Endodermal cell (in vitro differentiated cells): ENCODE results near the gene SMARCC1. TPM values are rescaled to one million over a fixed set of nuclear protein-coding genes. Genes with fewer than 3 reads are reported as not detected.

Experiments used
- DNase-seq: peaks from one replicate; pipeline ENCODE4 v3.0.0-alpha.2; 2017
- H3K27ac ChIP-seq: 2 replicates; pipeline ENCODE4 v1.5.1; 2013; ENCODE audit warnings: mild to moderate bottlenecking, low read depth, low read length, moderate library complexity
- H3K27me3 ChIP-seq: 2 replicates; pipeline ENCODE4 v1.6.1; 2013; ENCODE audit warnings: mild to moderate bottlenecking, low read length, moderate library complexity; ENCODE audit not compliant: insufficient read depth, control insufficient read depth, poor library complexity, severe bottlenecking
- H3K36me3 ChIP-seq: 2 replicates; pipeline ENCODE4 v1.7.0; 2013; ENCODE audit warnings: mild to moderate bottlenecking, low read length, moderate library complexity; ENCODE audit not compliant: control insufficient read depth, insufficient read depth
- H3K4me1 ChIP-seq: one replicate; pipeline ENCODE4 v1.7.0; 2013; ENCODE audit warnings: low read length; ENCODE audit not compliant: control insufficient read depth, insufficient read depth
- H3K4me3 ChIP-seq: 2 replicates; pipeline ENCODE4 v1.5.1; 2013; ENCODE audit warnings: mild to moderate bottlenecking, low read length, moderate library complexity
- H3K9ac ChIP-seq: 2 replicates; pipeline ENCODE4 v1.6.1; 2013; ENCODE audit warnings: mild to moderate bottlenecking, low read length, moderate library complexity; ENCODE audit not compliant: poor library complexity, severe bottlenecking; ENCODE audit errors: extremely low read depth
- H3K9me3 ChIP-seq: 2 replicates; pipeline ENCODE4 v1.6.1; 2013; ENCODE audit warnings: mild to moderate bottlenecking, low read length, moderate library complexity; ENCODE audit not compliant: control insufficient read depth
- H3K27ac Mint-ChIP-seq: 2 replicates; pipeline ENCODE4 v1.8.0; 2020; ENCODE audit warnings: mixed read lengths
- H3K27me3 Mint-ChIP-seq: 2 replicates; pipeline ENCODE4 v1.8.0; 2021; ENCODE audit warnings: mild to moderate bottlenecking, mixed read lengths; ENCODE audit not compliant: insufficient read depth
- H3K36me3 Mint-ChIP-seq: 2 replicates; pipeline ENCODE4 v1.8.0; 2020; ENCODE audit warnings: low read depth, mixed read lengths
- H3K4me1 Mint-ChIP-seq: 2 replicates; pipeline ENCODE4 v1.8.0; 2020; ENCODE audit warnings: mixed read lengths
- H3K4me3 Mint-ChIP-seq: 2 replicates; pipeline ENCODE4 v1.8.0; 2020; ENCODE audit warnings: mild to moderate bottlenecking, moderate library complexity, mixed read lengths
- H3K9me3 Mint-ChIP-seq: 2 replicates; pipeline ENCODE4 v1.8.0; 2020; ENCODE audit warnings: mild to moderate bottlenecking, mixed read lengths
- CTCF ChIP-seq: fragments of 200-600 bp; sonication (generic); conservative IDR thresholded peaks from 2 replicates; pipeline ENCODE4 v1.5.0; 2021; ENCODE audit warnings: antibody characterized with exemption, mild to moderate bottlenecking
- WGBS, 2 experiments: methylation state at CpG; one replicate each; pipeline versions ENCODE4 v1.1.5 to v1.1.7; 2013; ENCODE audit warnings: missing lambda C conversion rate in 2 of 2, mixed read lengths in 1 of 2; ENCODE audit not compliant: insufficient coverage in 1 of 2, insufficient read length in 1 of 2; 5-methylcytosine and 5-hydroxymethylcytosine counted together
- total RNA-seq, 2 donors: library from RNA; stranded (reverse); fragmentation: NEBNext Ultra II Directional in 1 of 2; extraction: Animal tissue kit (Norgen Biotek cat#: 25700) in 1 of 2; gene quantifications; 2 replicates in 1 of 2; 3 replicates in 1 of 2; pipeline ENCODE4 v1.2.1, GENCODE V29; 2021

The SMARCC1 gene
- total RNA-seq, 2 donors from 2014 or later: 200 to 231 TPM

GRCh38 chr3:47553407-47553806 is 228.3 kb downstream of the SMARCC1 start:
- Mint-ChIP-seq H3K27ac (no peak overlapping the region), H3K27me3 (peaks cover 13% of the 10 kb centered on the region), H3K36me3 (no peaks in the 10 kb centered on the region), H3K9me3 (peaks cover 7% of the 10 kb centered on the region), H3K4me3 (no peak overlapping the region), H3K4me1 (no peaks in the 10 kb centered on the region)
- Histone ChIP-seq H3K4me3 (no peak overlapping the region), H3K9me3 (no peaks in the 10 kb centered on the region), H3K9ac (no peak overlapping the region), H3K4me1 (no peaks in the 10 kb centered on the region), H3K27me3 (no peaks in the 10 kb centered on the region), H3K27ac (no peak overlapping the region), H3K36me3 (no peaks in the 10 kb centered on the region)
- WGBS, 2 experiments: 90 to 92% methylated on average over 7 of the region's 7 CpGs
- no peak for TF ChIP-seq CTCF
- no peak for DNase-seq

GRCh38 chr3:47542471-47543173 is 239.1 kb downstream of the SMARCC1 start:
- no peak overlapping the region for H3K4me3 ChIP-seq

GRCh38 chr3:47541583-47542108 is 240.0 kb downstream of the SMARCC1 start:
- no peaks in the 10 kb centered on the region for H3K9me3 ChIP-seq
- no peak for DNase-seq
- no peak overlapping the region for H3K27ac ChIP-seq
- H3K36me3 Mint-ChIP-seq: no peaks in the 10 kb centered on the region
- H3K27me3 ChIP-seq: no peaks in the 10 kb centered on the region
- no peak overlapping the region for H3K9ac ChIP-seq
- WGBS, 2 experiments: 79% methylated on average over 3 to 6 of the region's 6 CpGs
- no peaks in the 10 kb centered on the region for H3K36me3 ChIP-seq
- H3K4me1 ChIP-seq: no peaks in the 10 kb centered on the region
- H3K27ac Mint-ChIP-seq: no peak overlapping the region
- no peaks in the 10 kb centered on the region for H3K27me3 Mint-ChIP-seq
- no peaks in the 10 kb centered on the region for H3K4me1 Mint-ChIP-seq
- H3K9me3 Mint-ChIP-seq: peaks cover 7% of the 10 kb centered on the region
- TF ChIP-seq CTCF: no peak
- H3K4me3 ChIP-seq: no peak overlapping the region
- H3K4me3 Mint-ChIP-seq: no peak overlapping the region

More at GRCh38 chr3:47542471-47543173, 239.1 kb downstream of the SMARCC1 start:
- no peak for TF ChIP-seq CTCF
- H3K4me3 Mint-ChIP-seq: no peak overlapping the region
- H3K4me1 Mint-ChIP-seq: no peaks in the 10 kb centered on the region
- Histone ChIP-seq H3K9me3 (no peaks in the 10 kb centered on the region), H3K9ac (no peak overlapping the region), H3K27ac (no peak overlapping the region), H3K4me1 (no peaks in the 10 kb centered on the region), H3K36me3 (no peaks in the 10 kb centered on the region), H3K27me3 (no peaks in the 10 kb centered on the region)
- 80 to 88% methylated on average over 15 to 21 of the region's 21 CpGs for WGBS, 2 experiments
- no peaks in the 10 kb centered on the region for H3K36me3 Mint-ChIP-seq
- no peak for DNase-seq
- no peaks in the 10 kb centered on the region for H3K27me3 Mint-ChIP-seq
- peaks cover 5% of the 10 kb centered on the region for H3K9me3 Mint-ChIP-seq
- H3K27ac Mint-ChIP-seq: no peak overlapping the region
